Measurements from ENCODE around the gene CCDC154. TPM values are rescaled to one million over a fixed set of nuclear protein-coding genes. Genes with fewer than 3 reads are reported as not detected.

The CCDC154 gene
- total RNA-seq, 1 donor from 2014 or later = 1.9 TPM

- no peak for DNase-seq (ENCODE audit: low read depth, low spot score)
- no peak for TF ChIP-seq CTCF (conservative IDR thresholded peaks at IDR 0.05)
- H3K27ac Mint-ChIP-seq (ENCODE audit: unreplicated experiment) = no peak overlapping the region
- peaks cover 16% of the 10 kb centered on the region for H3K4me1 Mint-ChIP-seq
- no peaks in the 10 kb centered on the region for H3K27me3 Mint-ChIP-seq (ENCODE audit: low read depth)
- H3K9me3 Mint-ChIP-seq = no peaks in the 10 kb centered on the region
- H3K4me3 Mint-ChIP-seq = peak overlapping the region; percentile 34
- no peaks in the 10 kb centered on the region for H3K36me3 Mint-ChIP-seq (ENCODE audit: low read depth)
Observed at GRCh38 chr16:1491327-1491726, 47.0 kb upstream of the CCDC154 start.

- Mint-ChIP-seq H3K4me3 (no peak overlapping the region), H3K27me3 (ENCODE audit: low read depth) (peaks cover 6% of the 10 kb centered on the region), H3K27ac (ENCODE audit: unreplicated experiment) (no peak overlapping the region), H3K9me3 (no peaks in the 10 kb centered on the region), H3K4me1 (peaks cover 10% of the 10 kb centered on the region), H3K36me3 (ENCODE audit: low read depth) (no peaks in the 10 kb centered on the region)
- no peak for TF ChIP-seq CTCF (conservative IDR thresholded peaks at IDR 0.05)
- DNase-seq (ENCODE audit: low read depth, low spot score) = no peak
Observed at GRCh38 chr16:1489077-1489476, 44.7 kb upstream of the CCDC154 start.

GRCh38 chr16:1488619-1489018 lies 44.3 kb upstream of the CCDC154 start, which contains the start of gene PTX4:
PTX4 (minus strand) TSS chr16:1488944; CDS start chr16:1488909, 35 bp downstream.
- Mint-ChIP-seq H3K4me3 (no peak within 1 kb of the TSS), H3K36me3 (ENCODE audit: low read depth) (no peaks in the 10 kb centered on the region), H3K27me3 (ENCODE audit: low read depth) (peaks cover 11% of the 10 kb centered on the region), H3K9me3 (no peaks in the 10 kb centered on the region), H3K27ac (ENCODE audit: unreplicated experiment) (peak within 1 kb of the TSS; percentile 19), H3K4me1 (peaks cover 8% of the 10 kb centered on the region)
- TF ChIP-seq CTCF (conservative IDR thresholded peaks at IDR 0.05) = no peak
- no peak for DNase-seq (ENCODE audit: low read depth, low spot score)

- Mint-ChIP-seq H3K4me1 (peaks cover 8% of the 10 kb centered on the region), H3K27ac (ENCODE audit: unreplicated experiment) (peak overlapping the region; percentile 19), H3K9me3 (no peaks in the 10 kb centered on the region), H3K36me3 (ENCODE audit: low read depth) (no peaks in the 10 kb centered on the region), H3K27me3 (ENCODE audit: low read depth) (peaks cover 16% of the 10 kb centered on the region), H3K4me3 (no peak overlapping the region)
- no peak for DNase-seq (ENCODE audit: low read depth, low spot score)
- no peak for TF ChIP-seq CTCF (conservative IDR thresholded peaks at IDR 0.05)
Observed at GRCh38 chr16:1488054-1488601, 43.8 kb upstream of the CCDC154 start.

- Mint-ChIP-seq H3K27ac (ENCODE audit: unreplicated experiment) (no peak overlapping the region), H3K9me3 (no peaks in the 10 kb centered on the region), H3K36me3 (ENCODE audit: low read depth) (no peaks in the 10 kb centered on the region), H3K4me1 (peaks cover 3% of the 10 kb centered on the region), H3K27me3 (ENCODE audit: low read depth) (peaks cover 16% of the 10 kb centered on the region), H3K4me3 (no peak overlapping the region)
- no peak for DNase-seq (ENCODE audit: low read depth, low spot score)
- TF ChIP-seq CTCF (conservative IDR thresholded peaks at IDR 0.05) = no peak
Observed at GRCh38 chr16:1487395-1488053, 43.2 kb upstream of the CCDC154 start.
